K562 (cell line): ENCODE data around the gene NR1H3. TPM values are rescaled to one million over a fixed set of nuclear protein-coding genes. Genes with fewer than 3 reads are reported as not detected.

Source experiments
- CEBPG ChIP-seq, 3 experiments: fragments of 200-800 bp in 1 of 3; sonication (Bioruptor generic) in 1 of 3; sonication (generic) in 1 of 3; formaldehyde crosslinking in 1 of 3; IDR thresholded peaks in 2 of 3; conservative IDR thresholded peaks in 1 of 3; 2 replicates each; pipeline versions ENCODE4 v1.6.1 to v1.8.0; 2016 to 2022; ENCODE audit warnings: missing compliant biosample characterization in 2 of 3, missing genetic modification characterization in 2 of 3, mild to moderate bottlenecking in 1 of 3, missing genetic modification reagents in 1 of 3
- CSDE1 ChIP-seq, 2 experiments: fragments of 450-650 bp; IDR thresholded peaks; 2 replicates each; pipeline ENCODE4 v1.6.1; 2016; ENCODE audit warnings: mild to moderate bottlenecking in 1 of 2
- DACH1 ChIP-seq: fragments of 450-650 bp; IDR thresholded peaks from 2 replicates; pipeline ENCODE4 v1.6.1; 2018; ENCODE audit not compliant: partially characterized antibody
- ELF2 ChIP-seq: fragments of 250-450 bp; sonication (Bioruptor Pico); IDR thresholded peaks from 2 replicates; pipeline ENCODE4 v1.5.0; 2021; ENCODE audit warnings: mild to moderate bottlenecking
- FOXA3 ChIP-seq, 2 experiments: fragments of 450-650 bp in 1 of 2; sonication (generic) in 1 of 2; formaldehyde crosslinking; IDR thresholded peaks in 1 of 2; conservative IDR thresholded peaks in 1 of 2; 2 replicates each; pipeline versions ENCODE4 v1.4.0 to v1.8.0; 2020 to 2022; ENCODE audit warnings: mild to moderate bottlenecking in 2 of 2, missing genetic modification reagents in 1 of 2
- GABPB2 ChIP-seq: fragments of 250-450 bp; sonication (Bioruptor Pico); conservative IDR thresholded peaks from 2 replicates; pipeline ENCODE4 v1.5.1; 2021; ENCODE audit warnings: mild to moderate bottlenecking
- KDM2B ChIP-seq: fragments of 250-450 bp; sonication (Bioruptor Pico); IDR thresholded peaks from 2 replicates; pipeline ENCODE4 v1.8.0; 2021; ENCODE audit warnings: mild to moderate bottlenecking, moderate library complexity
- MEIS2 ChIP-seq: fragments of 450-650 bp; IDR thresholded peaks from 2 replicates; pipeline ENCODE4 v1.6.1; 2014; ENCODE audit warnings: mild to moderate bottlenecking; ENCODE audit not compliant: partially characterized antibody
- NELFE ChIP-seq: IDR thresholded peaks from 2 replicates; pipeline ENCODE4 v1.6.1; 2011; ENCODE audit warnings: mild to moderate bottlenecking; ENCODE audit not compliant: insufficient read depth, insufficient read length
- NEUROD1 ChIP-seq: fragments of 150-350 bp; IDR thresholded peaks from 2 replicates; pipeline ENCODE4 v1.6.1; 2014; ENCODE audit warnings: borderline replicate concordance, low read length, low read depth; ENCODE audit not compliant: partially characterized antibody
- NR2C2 ChIP-seq, 2 experiments: fragments of 200-800 bp in 1 of 2; sonication (Bioruptor generic) in 1 of 2; sonication (generic) in 1 of 2; formaldehyde crosslinking in 1 of 2; IDR thresholded peaks; 2 replicates each; pipeline versions ENCODE4 v1.6.1 to v1.8.0; 2016 to 2022; ENCODE audit warnings: mild to moderate bottlenecking in 1 of 2, missing compliant biosample characterization in 1 of 2, missing genetic modification characterization in 1 of 2, missing genetic modification reagents in 1 of 2
- NR3C1 ChIP-seq: sonication (generic); formaldehyde crosslinking; IDR thresholded peaks from 2 replicates; pipeline ENCODE4 v1.8.1; 2022; ENCODE audit warnings: missing genetic modification reagents
- PHB ChIP-seq: fragments of 250-450 bp; sonication (Bioruptor Pico); IDR thresholded peaks from 2 replicates; pipeline ENCODE4 v1.5.0; 2021
- SNRNP70 ChIP-seq: fragments of 200-400 bp; formaldehyde crosslinking; optimal IDR thresholded peaks from 2 replicates; pipeline ENCODE3; 2017; ENCODE audit warnings: low read depth, low read length
- STAT5B ChIP-seq: fragments of 250-450 bp; sonication (Bioruptor Pico); IDR thresholded peaks from 2 replicates; pipeline ENCODE4 v1.8.0; 2021; ENCODE audit warnings: mild to moderate bottlenecking, inconsistent platforms
- ZNF197 ChIP-seq: fragments of 200-800 bp; sonication (Bioruptor generic); IDR thresholded peaks from 2 replicates; pipeline ENCODE4 v1.6.1; 2016; ENCODE audit warnings: low read depth, missing genetic modification characterization, missing compliant biosample characterization
- ZNF282 ChIP-seq: sonication (generic); formaldehyde crosslinking; IDR thresholded peaks from 2 replicates; pipeline ENCODE4 v1.8.1; 2023; ENCODE audit warnings: missing genetic modification reagents
- ZNF354B ChIP-seq: fragments of 250-450 bp; sonication (Bioruptor Pico); IDR thresholded peaks from 2 replicates; pipeline ENCODE4 v1.4.0; 2020
- polyA plus RNA-seq, 8 experiments: library from polyadenylated mRNA; depleted of rRNA in 4 of 8; stranded (reverse) in 5 of 8; unstranded in 3 of 8; fragments of >200 nt; fragmentation: Nextera tagmentation in 2 of 8; fragmentation: Illumina TruSeq in 1 of 8; extraction: Ambion mirVana in 2 of 8; extraction: Trizol in 1 of 8; gene quantifications; 2 replicates each; pipeline versions ENCODE4 v1.2.1 to v1.2.3, GENCODE V29; 2011 to 2014; ENCODE audit warnings: inconsistent platforms in 1 of 8, missing spikeins in 1 of 8
- total RNA-seq, 7 experiments: library from RNA; depleted of rRNA in 6 of 7; stranded (reverse); fragments of >200 nt in 6 of 7; fragmentation: Illumina TruSeq in 2 of 7; extraction: Trizol in 2 of 7; gene quantifications; 2 replicates each; pipeline versions ENCODE4 v1.2.1 to v1.2.3, GENCODE V29; 2011 to 2021; ENCODE audit warnings: low replicate concordance in 1 of 7
- TF ChIP-seq, protein P1 (sequence below): sonication (generic); formaldehyde crosslinking; IDR thresholded peaks from 2 replicates; pipeline ENCODE4 v1.8.1; 2023; ENCODE audit warnings: mild to moderate bottlenecking, missing genetic modification reagents
- TF ChIP-seq, protein P2 (sequence below): fragments of 250-450 bp; sonication (Bioruptor Pico); IDR thresholded peaks from 2 replicates; pipeline ENCODE4 v1.8.0; 2021; ENCODE audit warnings: moderate library complexity, mild to moderate bottlenecking, inconsistent platforms
- TF ChIP-seq, protein P3 (sequence below), 2 experiments: fragments of 450-650 bp; IDR thresholded peaks; 2 replicates each; pipeline ENCODE4 v1.6.1; 2016
- TF ChIP-seq, protein P4 (sequence below): fragments of 250-450 bp; sonication (Bioruptor Pico); IDR thresholded peaks from 2 replicates; pipeline ENCODE4 v1.9.0; 2021; ENCODE audit warnings: mild to moderate bottlenecking
- TF ChIP-seq, protein P5 (sequence below): sonication (generic); formaldehyde crosslinking; IDR thresholded peaks from 2 replicates; pipeline ENCODE4 v1.9.0; 2022; ENCODE audit warnings: mild to moderate bottlenecking, missing genetic modification reagents
- TF ChIP-seq, protein P6 (sequence below): fragments of 450-650 bp; IDR thresholded peaks from 2 replicates; pipeline ENCODE4 v1.6.1; 2016; ENCODE audit warnings: low read depth, mild to moderate bottlenecking, moderate library complexity

The NR1H3 gene
- total and polyA plus RNA-seq, 9 of the 15 experiments (the other 6 are each of a cell fraction or from before 2014, with no cell fraction given) = 8.2 to 26.0 (median 11.9) TPM

DNA sequence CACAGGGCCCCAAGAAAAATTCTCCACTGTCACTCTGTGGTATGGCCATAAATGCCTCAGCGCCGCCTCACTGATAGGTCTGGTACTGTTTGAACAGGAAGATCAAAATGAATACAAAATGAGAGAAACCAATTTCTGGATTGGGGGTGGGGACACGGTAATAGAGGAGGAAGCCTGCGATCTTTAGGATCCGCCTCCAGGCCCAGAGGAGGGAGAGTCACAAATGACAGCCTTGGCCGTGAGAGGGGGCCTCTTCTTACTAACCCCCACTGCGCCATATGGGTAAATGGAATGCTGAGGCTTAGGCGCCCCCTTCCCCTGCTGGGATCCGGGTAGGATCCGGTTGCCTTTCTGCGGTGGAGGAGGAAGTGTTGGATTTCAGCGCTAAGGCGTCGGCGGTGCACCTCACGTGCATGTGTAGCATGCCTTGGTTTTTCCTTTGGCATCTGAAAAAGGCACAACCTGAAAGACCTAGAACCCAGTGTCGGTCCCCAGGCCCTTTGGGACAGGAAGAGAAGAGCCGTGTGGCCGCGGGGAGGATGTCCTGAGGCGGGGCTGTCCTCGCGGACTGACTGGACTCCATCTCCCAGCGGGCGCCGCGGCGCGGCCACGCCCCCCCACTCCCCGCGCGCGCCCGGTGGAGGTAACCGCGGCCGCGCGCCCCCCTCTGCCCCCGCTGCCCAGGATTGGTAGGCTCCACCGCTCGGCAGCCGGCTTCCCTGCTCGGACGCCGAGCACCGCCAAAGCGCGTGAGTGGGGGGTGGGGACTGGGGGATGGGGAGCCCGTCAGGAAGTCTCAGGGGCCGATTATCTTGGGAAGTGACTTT lies 11.4 kb downstream of the NR1H3 start (continued):
- TF ChIP-seq, protein P1, sequence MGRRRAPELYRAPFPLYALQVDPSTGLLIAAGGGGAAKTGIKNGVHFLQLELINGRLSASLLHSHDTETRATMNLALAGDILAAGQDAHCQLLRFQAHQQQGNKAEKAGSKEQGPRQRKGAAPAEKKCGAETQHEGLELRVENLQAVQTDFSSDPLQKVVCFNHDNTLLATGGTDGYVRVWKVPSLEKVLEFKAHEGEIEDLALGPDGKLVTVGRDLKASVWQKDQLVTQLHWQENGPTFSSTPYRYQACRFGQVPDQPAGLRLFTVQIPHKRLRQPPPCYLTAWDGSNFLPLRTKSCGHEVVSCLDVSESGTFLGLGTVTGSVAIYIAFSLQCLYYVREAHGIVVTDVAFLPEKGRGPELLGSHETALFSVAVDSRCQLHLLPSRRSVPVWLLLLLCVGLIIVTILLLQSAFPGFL (CRISPR knock-in tag) = no peak
- TF ChIP-seq NR3C1 (CRISPR knock-in tag) (no peak), CEBPG (CRISPR knock-in tag; IDR thresholded peaks at IDR 0.05) (0 out of 2 replicates have a peak, but pooled peaks have one; percentile 30), CEBPG (tag; conservative IDR thresholded peaks at IDR 0.05 in 1 of 2, IDR thresholded peaks at IDR 0.05 in 1 of 2) (no peak), SNRNP70 (no peak), STAT5B (no peak), PHB (CRISPR knock-in tag) (0 out of 2 replicates have a peak, but pooled peaks have one; percentile 55), DACH1 (no peak), ELF2 (CRISPR knock-in tag) (peak; percentile 79), GABPB2 (CRISPR knock-in tag) (no peak), MEIS2 (peak; percentile 95), KDM2B (CRISPR knock-in tag) (no peak), ZNF282 (CRISPR knock-in tag) (no peak), ZNF197 (no peak), CSDE1 (IDR thresholded peaks at IDR 0.05) (no peak), FOXA3 (CRISPR knock-in tag; conservative IDR thresholded peaks at IDR 0.05 in 1 of 2, IDR thresholded peaks at IDR 0.05 in 1 of 2) (peak; percentile 72 to 84), NR2C2 (CRISPR knock-in tag; IDR thresholded peaks at IDR 0.05) (peak; percentile 59; the same call in 1 of the 2 replicates), NR2C2 (tag; IDR thresholded peaks at IDR 0.05) (peak; percentile 91), NELFE (no peak), ZNF354B (CRISPR knock-in tag) (no peak), NEUROD1 (no peak)
- TF ChIP-seq, protein P2, sequence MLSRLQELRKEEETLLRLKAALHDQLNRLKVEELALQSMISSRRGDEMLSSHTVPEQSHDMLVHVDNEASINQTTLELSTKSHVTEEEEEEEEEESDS (CRISPR knock-in tag) = no peak
- TF ChIP-seq, protein P3, sequence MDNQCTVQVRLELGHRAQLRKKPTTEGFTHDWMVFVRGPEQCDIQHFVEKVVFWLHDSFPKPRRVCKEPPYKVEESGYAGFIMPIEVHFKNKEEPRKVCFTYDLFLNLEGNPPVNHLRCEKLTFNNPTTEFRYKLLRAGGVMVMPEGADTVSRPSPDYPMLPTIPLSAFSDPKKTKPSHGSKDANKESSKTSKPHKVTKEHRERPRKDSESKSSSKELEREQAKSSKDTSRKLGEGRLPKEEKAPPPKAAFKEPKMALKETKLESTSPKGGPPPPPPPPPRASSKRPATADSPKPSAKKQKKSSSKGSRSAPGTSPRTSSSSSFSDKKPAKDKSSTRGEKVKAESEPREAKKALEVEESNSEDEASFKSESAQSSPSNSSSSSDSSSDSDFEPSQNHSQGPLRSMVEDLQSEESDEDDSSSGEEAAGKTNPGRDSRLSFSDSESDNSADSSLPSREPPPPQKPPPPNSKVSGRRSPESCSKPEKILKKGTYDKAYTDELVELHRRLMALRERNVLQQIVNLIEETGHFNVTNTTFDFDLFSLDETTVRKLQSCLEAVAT (IDR thresholded peaks at IDR 0.05) = 0 out of 4 replicates have a peak, but pooled peaks of 1 of the 2 experiments have one; percentile 43
- TF ChIP-seq, protein P4, sequence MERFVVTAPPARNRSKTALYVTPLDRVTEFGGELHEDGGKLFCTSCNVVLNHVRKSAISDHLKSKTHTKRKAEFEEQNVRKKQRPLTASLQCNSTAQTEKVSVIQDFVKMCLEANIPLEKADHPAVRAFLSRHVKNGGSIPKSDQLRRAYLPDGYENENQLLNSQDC = no peak
- TF ChIP-seq, protein P5, sequence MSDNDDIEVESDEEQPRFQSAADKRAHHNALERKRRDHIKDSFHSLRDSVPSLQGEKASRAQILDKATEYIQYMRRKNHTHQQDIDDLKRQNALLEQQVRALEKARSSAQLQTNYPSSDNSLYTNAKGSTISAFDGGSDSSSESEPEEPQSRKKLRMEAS (CRISPR knock-in tag) = peak; percentile 78
- TF ChIP-seq, protein P6, sequence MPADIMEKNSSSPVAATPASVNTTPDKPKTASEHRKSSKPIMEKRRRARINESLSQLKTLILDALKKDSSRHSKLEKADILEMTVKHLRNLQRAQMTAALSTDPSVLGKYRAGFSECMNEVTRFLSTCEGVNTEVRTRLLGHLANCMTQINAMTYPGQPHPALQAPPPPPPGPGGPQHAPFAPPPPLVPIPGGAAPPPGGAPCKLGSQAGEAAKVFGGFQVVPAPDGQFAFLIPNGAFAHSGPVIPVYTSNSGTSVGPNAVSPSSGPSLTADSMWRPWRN = peak; percentile 72
